Motor neuron (in vitro differentiated cells): ENCODE data around the gene BUD13. TPM values are rescaled to one million over a fixed set of nuclear protein-coding genes. Genes with fewer than 3 reads are reported as not detected.
"Not testable (repeated sequence)": the region's sequence is repeated elsewhere in the genome, so short reads cannot be mapped to it uniquely, and the experiment has no call there.

Experiments used
- ATAC-seq, 8 experiments: fragments of 200-7000 bp; cut with Tn5 transposase; replicated peaks in 6 of 8; 2 replicates each; pipeline ENCODE4 v1.8.0; 2021; ENCODE audit warnings: mild to moderate bottlenecking in 8 of 8, moderate library complexity in 8 of 8
- H3K27ac ChIP-seq, 2 donors: fragments of 250-450 bp; sonication (Bioruptor Pico); 2 replicates each; pipeline ENCODE4 v1.9.0; 2021; ENCODE audit warnings: antibody characterized with exemption in 2 of 2, mild to moderate bottlenecking in 2 of 2, moderate library complexity in 1 of 2
- H3K4me1 ChIP-seq, 2 donors: fragments of 250-450 bp; sonication (Bioruptor Pico); replicated peaks in 1 of 2; 2 replicates each; pipeline ENCODE4 v1.6.1; 2021; ENCODE audit warnings: antibody characterized with exemption in 2 of 2, mild to moderate bottlenecking in 2 of 2, moderate library complexity in 1 of 2
- H3K4me3 ChIP-seq, 5 donors: fragments of 250-450 bp; sonication (Bioruptor Pico); 2 replicates each; pipeline ENCODE4 v1.9.0; 2021; ENCODE audit warnings: antibody characterized with exemption in 5 of 5, mild to moderate bottlenecking in 5 of 5, moderate library complexity in 4 of 5
- WGBS, 10 experiments: fragments of 450-650 bp; shearing (Covaris generic); methylation state at CpG; one replicate each; pipeline ENCODE4 v1.0.0; 2022; 5-methylcytosine and 5-hydroxymethylcytosine counted together
- in situ Hi-C, 9 experiments: fragments of 400-800 bp; cut with MboI; loops; one replicate each; pipeline ENCODE4 v1.15.0; 2021; ENCODE audit warnings: low sequenced_read_pairs in 9 of 9, low pct_unique_long_range_greater_than_20kb in 2 of 9; ENCODE audit not compliant: unreplicated experiment in 9 of 9
- total RNA-seq, 8 experiments: library from RNA; unstranded; fragments of 300-600 nt; gene quantifications; 2 replicates each; pipeline versions ENCODE4 v1.2.3 to v1.2.4, GENCODE V29; 2022

The BUD13 gene
- total RNA-seq, 8 experiments from 2014 or later, result 5.6 to 26.6 (median 16.6) TPM

DNA sequence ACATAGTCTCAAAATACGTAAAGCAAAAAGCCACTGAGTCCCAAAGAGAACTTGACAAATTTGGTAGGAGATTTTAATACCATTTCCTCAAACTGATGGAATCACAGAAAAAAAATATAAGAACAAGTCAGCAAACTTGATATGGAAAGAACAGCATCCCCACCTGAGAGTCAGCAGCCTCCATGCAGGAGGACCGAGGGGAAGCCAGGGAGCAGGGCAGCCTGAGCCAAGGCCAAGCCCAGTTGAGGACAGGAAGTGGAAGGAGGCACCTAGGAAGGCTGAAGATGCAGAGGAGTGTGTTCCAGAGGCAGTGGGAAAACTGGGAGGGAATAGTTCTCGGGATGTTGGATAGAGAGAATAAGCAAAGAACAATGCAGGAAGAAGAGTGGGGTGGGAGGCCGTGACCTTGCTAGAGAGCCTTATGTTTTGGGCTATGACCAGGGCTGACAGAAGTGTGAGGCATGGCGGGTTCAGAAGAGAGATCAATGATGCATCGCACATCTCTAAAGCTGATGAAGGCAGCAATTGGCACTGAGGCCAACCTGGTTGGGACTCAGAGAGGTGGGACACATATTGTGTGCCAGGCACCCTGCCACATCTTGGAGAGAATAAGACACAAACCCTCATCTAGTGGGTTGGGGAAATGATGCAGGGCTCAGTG is 34.9 kb upstream of the BUD13 start:
- Histone ChIP-seq H3K27ac (no peak overlapping the region), H3K4me1 (no peaks in the 10 kb centered on the region), H3K4me3 (no peak overlapping the region)
- WGBS, 10 experiments, result 69 to 92% (median 83%) methylated on average over 2 to 4 of the region's 6 CpGs; no CpG with 5 or more reads in 2 of the 10 experiments
- no peak for ATAC-seq
- in situ Hi-C loops, result loop anchor here in 1 of 9 experiments (10.0 kb wide), 1 partner anchor 297 kb away; no protein-coding TSS in a partner anchor

DNA sequence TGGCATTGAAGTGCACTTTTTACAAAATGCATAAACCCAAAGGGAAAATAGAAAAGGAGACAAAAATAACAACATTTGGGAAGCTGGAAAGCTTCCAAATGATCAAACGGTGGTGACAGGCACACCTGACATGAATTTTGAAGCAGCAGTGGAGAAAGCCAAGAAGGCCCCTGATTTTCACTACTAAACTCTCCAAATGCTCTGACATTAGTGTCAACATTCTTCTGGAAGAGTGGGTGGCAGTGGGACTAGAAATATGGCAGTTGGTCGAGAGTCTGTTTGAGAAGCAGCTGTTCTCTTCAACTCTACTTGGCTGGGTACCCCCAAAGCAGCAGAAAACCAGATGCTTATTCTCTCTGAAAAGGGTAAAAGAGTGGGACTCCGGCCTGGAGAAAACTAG is 31.2 kb upstream of the BUD13 start:
- in situ Hi-C loops, result loop anchor here in 1 of 9 experiments (10.0 kb wide), 1 partner anchor 301 kb away; no protein-coding TSS in a partner anchor
- ATAC-seq, result no peak
- WGBS, 10 experiments, result 0 to 83% (median 63%) methylated on average over 1 to 3 of the region's 3 CpGs; no CpG with 5 or more reads in 1 of the 10 experiments
- Histone ChIP-seq H3K27ac (no peak overlapping the region), H3K4me1 (no peaks in the 10 kb centered on the region), H3K4me3 (no peak overlapping the region)

DNA sequence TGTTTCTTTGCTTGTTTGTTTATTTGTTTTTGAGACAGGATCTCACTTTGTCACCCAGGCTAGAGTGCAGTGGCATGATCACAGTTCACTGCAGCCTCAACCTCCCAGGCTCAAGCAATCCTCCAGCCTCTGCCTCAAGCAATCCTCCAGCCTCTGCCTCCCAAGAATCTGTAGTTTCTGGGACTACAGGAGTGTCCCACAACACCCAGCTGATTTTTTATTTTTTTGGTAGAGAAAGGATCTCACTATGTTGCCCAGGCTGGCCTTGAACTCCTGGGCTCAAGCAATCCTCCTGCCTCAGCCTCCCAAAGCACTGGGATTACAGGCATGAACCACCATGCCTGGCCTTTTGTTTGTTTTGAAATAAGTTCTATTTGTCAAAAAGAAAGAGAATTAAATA is 28.9 kb upstream of the BUD13 start:
- not testable (repeated sequence) for ATAC-seq, H3K4me3 ChIP-seq, H3K27ac ChIP-seq, H3K4me1 ChIP-seq
- in situ Hi-C loops, result loop anchor here in 1 of 9 experiments (10.0 kb wide), 1 partner anchor 303 kb away; no protein-coding TSS in a partner anchor

DNA sequence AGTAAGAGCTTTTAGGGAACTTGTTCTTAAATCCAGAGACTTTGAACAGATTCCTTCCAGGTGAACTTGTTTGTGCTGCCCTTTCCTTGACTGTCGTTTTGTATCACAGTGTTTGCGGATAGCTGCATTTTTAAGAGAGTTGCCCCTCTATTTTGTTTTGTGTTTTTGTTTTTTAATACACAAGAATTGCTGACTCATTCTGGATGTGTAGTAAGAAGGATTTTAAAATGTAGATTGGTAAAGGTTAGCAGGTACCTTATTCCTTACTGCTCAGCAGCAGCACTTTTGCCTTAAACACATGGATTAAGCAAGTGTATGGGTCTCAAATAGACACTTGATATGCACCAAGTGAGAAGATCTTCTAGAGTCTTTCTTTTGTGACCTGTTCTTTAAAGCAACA is 27.8 kb upstream of the BUD13 start:
- in situ Hi-C loops, result loop anchor here in 1 of 9 experiments (10.0 kb wide), 1 partner anchor 304 kb away; no protein-coding TSS in a partner anchor
- 60 to 100% (median 100%) methylated on average over 1 to 2 of the region's 2 CpGs; no CpG with 5 or more reads in 4 of the 10 experiments for WGBS, 10 experiments
- ATAC-seq, result no peak

DNA sequence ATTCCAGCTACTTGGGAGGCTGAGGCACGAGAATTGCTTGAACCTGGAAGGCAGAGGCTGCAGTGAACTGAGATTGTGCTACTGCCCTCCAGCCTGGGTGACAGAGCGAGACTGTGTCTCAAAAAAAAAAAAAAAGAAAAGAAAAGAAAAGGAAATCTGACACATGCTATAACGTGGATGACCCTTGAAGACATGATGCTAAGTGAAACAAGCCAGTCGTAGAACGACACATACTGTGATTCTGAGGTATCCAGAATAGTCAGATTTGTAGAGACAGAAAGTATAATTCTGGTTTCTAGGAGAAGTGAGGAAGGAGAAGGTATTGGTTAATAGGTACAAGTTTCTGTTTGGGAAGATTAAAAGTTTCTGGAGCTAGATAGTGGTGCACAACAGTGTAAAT is 25.6 kb upstream of the BUD13 start:
- in situ Hi-C loops, result loop anchor here in 1 of 9 experiments (25.0 kb wide), 1 partner anchor 314 kb away; no protein-coding TSS in a partner anchor
- 39 to 100% (median 85%) methylated on average over 2 to 5 of the region's 5 CpGs for WGBS, 10 experiments
- no peak overlapping the region for H3K4me3 ChIP-seq
- ATAC-seq, result no peak
- H3K4me1 ChIP-seq, result no peaks in the 10 kb centered on the region
- H3K27ac ChIP-seq, result no peak overlapping the region

More for the DNA sequence above, 27.8 kb upstream of the BUD13 start:
- H3K27ac ChIP-seq, result no peak overlapping the region
- H3K4me1 ChIP-seq, result no peaks in the 10 kb centered on the region
- H3K4me3 ChIP-seq, result no peak overlapping the region

DNA sequence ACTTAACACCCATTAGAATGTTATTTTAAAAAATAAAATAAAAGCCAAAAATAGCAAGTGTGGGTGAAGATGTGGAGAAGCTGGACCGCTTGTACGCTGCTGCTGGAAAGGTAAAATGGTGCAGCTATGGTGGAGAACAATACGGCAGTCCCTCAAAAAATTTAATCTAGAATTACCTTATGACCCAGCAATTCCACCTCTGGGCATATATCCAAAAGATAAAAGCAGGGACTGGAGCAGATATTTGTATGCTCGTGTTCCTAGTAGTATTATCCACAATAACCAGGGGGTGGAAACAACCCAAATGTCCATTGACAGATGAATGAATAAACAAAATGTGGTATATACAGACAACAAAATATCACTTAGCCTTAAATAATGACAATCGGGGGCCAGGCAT is 25.0 kb upstream of the BUD13 start:
- WGBS, 10 experiments, result 78 to 100% (median 92%) methylated on average over 1 to 5 of the region's 5 CpGs; no CpG with 5 or more reads in 2 of the 10 experiments
- no peak overlapping the region for H3K4me3 ChIP-seq
- no peak for ATAC-seq
- in situ Hi-C loops, result loop anchor here in 1 of 9 experiments (25.0 kb wide), 1 partner anchor 314 kb away; no protein-coding TSS in a partner anchor
- H3K27ac ChIP-seq, result no peak overlapping the region
- H3K4me1 ChIP-seq, result no peaks in the 10 kb centered on the region

DNA sequence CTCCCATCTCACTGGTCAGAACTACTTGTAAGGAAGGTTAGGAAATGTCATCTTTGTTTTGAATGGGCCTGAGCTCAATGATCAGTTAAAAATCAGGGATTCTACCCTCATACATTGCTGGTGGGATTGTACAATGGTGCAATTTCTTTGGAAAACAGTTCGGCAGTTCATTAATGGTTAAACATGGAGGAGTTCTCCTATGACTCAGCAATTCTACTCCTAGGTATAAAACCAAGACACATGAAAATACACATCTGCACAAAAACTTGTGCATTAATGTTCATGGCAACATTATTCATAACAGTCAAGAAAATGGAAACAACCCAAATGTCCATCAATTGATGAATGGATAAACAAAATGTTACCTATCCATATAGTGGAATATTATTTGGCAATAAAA is 23.8 kb upstream of the BUD13 start:
- no peak overlapping the region for H3K4me3 ChIP-seq
- 78 to 100% (median 100%) methylated on average over 1 of the region's 1 CpG; no CpG with 5 or more reads in 5 of the 10 experiments for WGBS, 10 experiments
- H3K4me1 ChIP-seq, result peaks cover 0 to 1% of the 10 kb centered on the region in 2 donors
- ATAC-seq, result no peak
- in situ Hi-C loops, result loop anchor here in 1 of 9 experiments (25.0 kb wide), 1 partner anchor 316 kb away; no protein-coding TSS in a partner anchor
- no peak overlapping the region for H3K27ac ChIP-seq

DNA sequence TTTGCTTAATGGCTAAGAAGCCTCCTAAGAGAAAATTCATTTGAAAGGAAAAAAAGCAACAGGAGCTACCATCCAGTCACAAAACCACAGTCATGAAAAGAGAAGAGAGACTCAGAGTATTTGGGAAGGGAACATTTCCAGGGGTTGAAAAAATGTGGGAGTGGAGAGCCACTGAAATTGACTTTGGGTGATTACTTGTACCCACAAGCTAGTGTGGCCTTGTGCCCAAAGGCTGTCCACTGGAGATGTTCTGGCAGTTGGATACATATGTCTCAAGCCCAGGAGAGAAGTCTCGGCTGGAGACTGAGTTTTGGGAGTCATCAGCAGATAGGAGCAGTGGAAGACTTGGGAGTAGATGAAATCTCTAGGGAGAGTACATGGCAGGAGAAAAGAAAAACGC is 22.1 kb upstream of the BUD13 start:
- Histone ChIP-seq H3K4me1 (peaks cover 0 to 4% of the 10 kb centered on the region in 2 donors), H3K27ac (no peak overlapping the region), H3K4me3 (no peak overlapping the region)
- in situ Hi-C loops, result loop anchor here in 1 of 9 experiments (25.0 kb wide), 1 partner anchor 317 kb away; no protein-coding TSS in a partner anchor
- 50 to 88% (median 82%) methylated on average over 1 to 2 of the region's 2 CpGs; no CpG with 5 or more reads in 4 of the 10 experiments for whole genome bisulfite sequencing, 10 experiments
- ATAC-seq, result no peak

DNA sequence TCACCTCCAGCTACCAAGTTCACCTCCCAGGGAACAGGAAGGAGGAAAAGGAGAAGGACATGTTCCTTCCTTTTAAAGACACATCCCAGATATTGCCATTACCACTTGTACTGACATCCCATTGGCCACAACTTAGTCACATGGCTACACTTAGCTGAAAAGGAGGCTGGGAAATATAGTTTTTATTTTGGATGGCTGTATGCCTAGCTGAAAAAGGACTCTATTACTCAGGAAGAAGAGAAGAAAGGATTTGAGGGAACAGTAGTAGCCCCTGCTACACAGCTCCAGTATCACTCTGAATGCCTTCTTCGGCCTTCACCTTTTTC is 20.9 kb upstream of the BUD13 start:
- Histone ChIP-seq H3K4me1 (peaks cover under 1 to 4% of the 10 kb centered on the region in 2 donors), H3K4me3 (no peak overlapping the region), H3K27ac (no peak overlapping the region)
- in situ Hi-C loops, result loop anchor here in 1 of 9 experiments (25.0 kb wide), 1 partner anchor 319 kb away; no protein-coding TSS in a partner anchor
- peak in 1 of 8 experiments; percentile 8 for ATAC-seq
- WGBS, 10 experiments, result 57 to 100% (median 100%) methylated on average over 1 of the region's 1 CpG; no CpG with 5 or more reads in 1 of the 10 experiments

DNA sequence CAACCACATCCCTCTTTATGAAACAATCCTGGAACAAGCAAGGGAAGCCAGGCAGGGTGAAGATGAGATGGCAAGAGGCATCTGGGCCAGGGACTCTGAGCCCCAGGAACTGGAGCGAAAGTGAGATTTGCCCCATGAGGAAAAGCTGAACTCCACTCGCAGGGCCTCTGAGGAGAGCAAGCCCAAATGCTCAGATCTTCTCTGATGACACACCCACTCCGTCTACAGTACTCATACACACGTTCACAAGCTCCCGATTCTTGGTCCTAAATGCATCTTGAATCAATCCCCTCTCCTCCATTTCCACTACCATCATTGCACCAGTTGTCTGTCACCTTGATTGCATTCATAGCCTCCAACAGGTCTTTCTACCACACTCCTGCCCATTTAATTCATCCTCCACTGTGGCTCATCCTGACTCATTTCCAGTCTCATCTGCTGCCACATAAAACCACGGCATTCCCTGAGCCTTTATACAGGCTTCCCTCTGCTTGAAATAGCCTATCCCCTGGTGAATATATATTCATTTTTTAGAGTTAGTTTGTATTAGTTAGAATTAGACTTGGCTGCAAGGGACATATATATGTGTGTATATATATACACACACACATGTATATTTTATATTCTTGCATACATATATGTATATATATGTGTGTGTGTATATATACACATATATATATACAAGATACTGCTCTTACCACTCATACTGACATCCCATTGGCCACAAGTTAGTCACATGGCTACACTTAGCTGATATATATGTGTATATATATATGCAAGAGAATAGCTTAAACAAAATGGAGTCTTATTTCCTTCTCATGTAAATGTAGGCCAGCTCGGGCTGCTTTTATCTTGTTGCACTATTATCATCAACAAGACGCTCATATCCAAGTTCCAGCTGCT is 20.3 kb upstream of the BUD13 start:
- WGBS, 10 experiments, result 21 to 100% (median 60%) methylated on average over 1 to 8 of the region's 8 CpGs; no CpG with 5 or more reads in 2 of the 10 experiments
- in situ Hi-C loops, result loop anchor here in 1 of 9 experiments (25.0 kb wide), 1 partner anchor 319 kb away; no protein-coding TSS in a partner anchor
- Histone ChIP-seq H3K4me1 (peaks cover 4 to 6% of the 10 kb centered on the region in 2 donors), H3K27ac (no peak overlapping the region), H3K4me3 (no peak overlapping the region)
- no peak for ATAC-seq

DNA sequence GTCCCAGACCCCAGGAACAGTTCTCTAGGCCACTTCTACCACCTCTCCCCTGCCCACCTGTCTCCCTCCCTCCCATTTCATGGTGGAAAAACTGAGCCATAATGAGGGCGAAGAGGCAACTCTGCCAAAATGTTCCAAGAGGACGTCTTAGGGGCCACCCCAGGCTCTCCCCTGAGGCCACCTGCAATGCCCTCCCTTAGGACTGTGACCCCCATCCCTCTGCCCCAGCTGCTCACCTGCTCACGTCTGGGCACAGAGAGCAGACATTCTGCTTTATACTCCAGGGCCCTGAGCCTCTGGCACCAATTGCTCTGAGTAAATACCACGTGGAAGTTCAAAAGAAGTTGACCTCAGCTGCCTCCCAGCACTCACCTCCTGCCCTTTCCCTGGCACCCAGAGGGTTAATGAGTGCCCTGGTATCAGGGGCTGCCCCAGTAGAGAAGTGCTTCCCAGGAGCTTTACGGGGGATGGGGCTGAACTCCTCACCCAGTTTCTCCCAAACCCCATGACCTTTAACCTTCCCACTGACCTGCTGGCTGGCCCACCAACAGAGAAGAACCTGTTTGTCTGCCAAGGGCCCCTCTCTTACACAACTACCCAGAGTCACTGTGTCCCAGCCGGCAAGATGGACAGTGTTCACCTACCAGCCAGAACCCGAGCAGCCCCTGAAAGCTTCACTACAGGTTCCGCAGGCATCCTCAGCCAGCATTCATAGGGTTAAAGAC is 19.5 kb upstream of the BUD13 start:
- no peak for ATAC-seq
- in situ Hi-C loops, result loop anchor here in 1 of 9 experiments (25.0 kb wide), 1 partner anchor 320 kb away; no protein-coding TSS in a partner anchor
- Histone ChIP-seq H3K27ac (no peak overlapping the region), H3K4me3 (no peak overlapping the region), H3K4me1 (peaks cover 4 to 6% of the 10 kb centered on the region in 2 donors)
- WGBS, 10 experiments, result 52 to 100% (median 84%) methylated on average over 1 to 5 of the region's 8 CpGs; no CpG with 5 or more reads in 5 of the 10 experiments

DNA sequence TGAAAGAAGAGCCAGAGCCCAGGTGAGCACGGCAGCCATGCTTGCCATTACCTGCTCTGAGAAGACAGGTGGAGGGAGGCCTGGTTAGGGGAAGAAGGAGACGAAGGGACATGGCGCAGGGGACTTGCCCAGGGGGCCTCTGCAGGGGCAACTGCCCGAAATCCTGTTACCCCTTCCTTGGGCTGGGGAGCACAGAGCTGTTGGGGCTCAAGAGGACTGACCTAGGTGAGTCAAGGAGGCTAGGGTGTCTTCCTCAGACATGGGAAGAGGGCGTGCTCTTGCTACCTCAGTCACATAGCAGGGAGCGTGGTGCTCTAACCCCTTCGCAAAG is 19.0 kb upstream of the BUD13 start, which contains the start of gene APOA5:
APOA5 (minus strand) TSS at position 67 of the 331 bp plus-strand sequence; CDS start at position 48, 19 bp downstream.
- no peak for ATAC-seq
- in situ Hi-C loops, result loop anchor here in 1 of 9 experiments (25.0 kb wide), 1 partner anchor 321 kb away; no protein-coding TSS in a partner anchor
- 80 to 100% (median 100%) methylated on average over 1 to 2 of the region's 7 CpGs; no CpG with 5 or more reads in 6 of the 10 experiments for WGBS, 10 experiments
- Histone ChIP-seq H3K4me1 (peaks cover 7 to 8% of the 10 kb centered on the region in 2 donors), H3K4me3 (no peak within 1 kb of the TSS), H3K27ac (no peak within 1 kb of the TSS)
